ENCODE data around the gene PAK5. TPM values are rescaled to one million over a fixed set of nuclear protein-coding genes. Genes with fewer than 3 reads are reported as not detected.

The PAK5 gene
- polyA plus RNA-seq (ENCODE audit: insufficient read length) = 0.13 TPM

DNA sequence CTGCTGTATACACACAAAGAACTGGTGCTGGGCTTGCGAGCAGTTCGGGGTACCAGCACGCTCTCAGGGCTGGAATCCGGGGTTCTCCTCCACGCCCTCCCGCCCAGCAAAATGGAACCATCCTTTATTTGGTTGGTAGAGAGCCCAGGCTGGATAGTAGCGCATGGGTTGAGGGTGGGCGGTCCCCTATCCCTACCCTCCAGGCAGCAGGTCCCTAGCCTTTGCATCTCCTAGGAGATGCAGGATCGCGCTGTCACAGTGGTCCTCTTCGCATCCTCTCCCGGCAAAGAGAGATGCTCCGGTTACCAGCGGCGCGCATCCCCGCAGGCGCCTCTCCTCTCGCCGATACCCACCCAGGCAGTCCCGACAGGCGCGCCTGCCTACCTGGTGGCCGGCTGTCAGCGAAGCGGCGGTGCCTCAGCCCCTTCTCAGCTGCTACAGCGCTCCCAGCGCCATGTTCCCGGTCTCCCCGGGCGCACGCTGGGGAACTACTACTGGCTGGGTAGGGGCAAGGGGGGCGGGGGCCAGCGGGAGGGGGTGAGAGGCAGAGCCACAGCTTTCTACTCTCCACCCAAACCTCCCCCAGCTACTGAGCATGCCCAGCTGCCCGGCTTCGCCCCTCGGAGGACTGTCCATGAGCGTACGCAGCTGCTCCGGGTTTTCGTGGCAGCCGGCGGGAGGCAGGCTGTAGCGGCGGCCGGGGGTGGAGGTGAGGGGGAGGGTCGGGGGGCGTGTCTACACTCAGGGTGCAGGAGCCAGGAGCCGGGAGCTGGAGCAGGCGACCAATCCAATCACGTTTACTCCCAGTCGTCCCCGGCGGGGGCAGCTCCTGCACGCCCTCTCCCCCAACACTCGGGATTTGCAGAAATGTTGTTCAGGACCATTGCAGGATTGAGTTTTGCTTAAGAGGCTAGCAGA is at the start of gene PAK5:
TSS of gene PAK5 (minus strand) at position 699 of the 918 bp plus-strand sequence. CDS start 194,748 bp downstream, outside the sequence.
- peak; percentile 33 for DNase-seq

- DNase-seq = no peak
Observed at GRCh38 chr20:9887706-9888105, 48.8 kb upstream of the PAK5 start.

DNA sequence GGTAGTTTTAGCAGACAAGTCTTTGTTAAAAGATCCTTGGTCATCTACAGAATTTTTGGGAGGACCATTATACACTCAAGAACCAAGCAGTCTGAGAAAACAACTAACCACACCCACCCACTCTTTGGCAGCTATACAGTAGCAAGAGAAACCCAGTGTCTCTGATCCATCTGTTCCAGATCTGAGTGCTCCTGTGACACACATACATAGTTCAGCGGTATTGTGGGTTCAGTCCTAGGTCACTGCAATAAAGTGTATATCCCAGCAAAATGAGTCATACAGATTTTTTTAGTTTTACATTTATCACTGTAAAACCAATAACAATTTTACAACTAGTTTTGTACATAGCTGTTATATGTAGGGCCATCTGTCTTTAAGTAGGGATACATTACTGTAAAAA is 47.4 kb upstream of the PAK5 start:
- DNase-seq = no peak

DNA sequence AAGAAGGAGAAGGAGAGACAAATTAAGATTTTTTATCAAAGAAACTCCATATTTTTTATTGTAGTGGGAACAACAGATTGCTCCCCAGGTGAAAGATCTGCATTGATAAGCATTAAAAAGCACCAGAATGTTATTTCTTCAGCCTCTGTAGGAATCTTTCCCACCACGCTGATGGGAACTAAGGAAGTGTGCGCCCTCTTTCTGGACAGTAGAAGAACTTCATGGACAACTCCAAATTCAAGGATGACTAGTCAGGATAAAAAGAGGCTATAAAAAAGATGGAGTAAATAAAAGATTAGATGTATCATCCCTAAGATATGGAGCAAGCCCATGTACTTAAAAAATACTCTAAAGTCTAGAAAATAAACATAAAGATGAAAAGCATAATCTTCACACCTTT is 45.8 kb upstream of the PAK5 start:
- no peak for DNase-seq

DNA sequence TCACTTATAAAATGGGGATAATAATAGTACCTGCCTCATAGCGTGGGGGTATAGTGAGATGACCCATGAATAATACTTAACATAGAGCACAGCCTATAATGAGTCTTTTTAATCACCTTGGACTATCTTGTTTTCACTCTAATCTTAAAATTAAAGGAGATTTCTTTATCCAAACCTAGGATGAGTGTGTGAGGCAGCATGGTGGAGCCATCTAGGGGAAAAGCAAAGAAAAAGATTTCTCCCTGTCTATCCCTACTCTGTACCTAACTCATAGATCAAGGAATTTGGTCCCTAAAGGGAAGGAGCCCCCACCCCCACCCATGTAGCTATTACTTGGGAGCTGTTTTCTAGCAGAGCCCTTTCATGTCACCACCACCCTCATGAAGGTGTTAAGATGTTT is 45.2 kb upstream of the PAK5 start:
- DNase-seq = no peak

- DNase-seq = no peak
Observed at GRCh38 chr20:9877932-9878495, 39.1 kb upstream of the PAK5 start.

GRCh38 chr20:9867196-9867980 is 28.5 kb upstream of the PAK5 start:
- DNase-seq = no peak

DNA sequence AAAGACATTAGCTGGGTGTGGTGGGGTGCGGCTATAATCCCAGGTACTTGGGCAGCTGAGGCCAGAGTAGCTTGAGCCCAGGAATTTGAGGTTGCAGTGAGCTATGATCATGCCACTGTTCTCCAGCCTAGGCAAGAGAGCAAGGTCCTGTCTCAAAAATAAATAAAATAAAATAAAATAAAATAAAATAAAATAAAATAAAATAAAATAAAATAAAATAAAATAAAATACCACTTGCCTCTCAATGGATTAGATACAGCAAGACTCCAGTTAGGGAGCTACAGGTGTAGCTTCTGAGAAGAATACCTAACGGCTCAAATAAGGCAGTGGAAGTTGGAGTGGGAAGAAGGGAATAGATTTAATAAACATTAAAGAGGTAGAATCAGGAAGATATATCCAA is 13.7 kb upstream of the PAK5 start:
- no peak for DNase-seq

- DNase-seq = no peak
Observed at GRCh38 chr20:9839626-9840025, 750 bp upstream of the PAK5 start.

DNA sequence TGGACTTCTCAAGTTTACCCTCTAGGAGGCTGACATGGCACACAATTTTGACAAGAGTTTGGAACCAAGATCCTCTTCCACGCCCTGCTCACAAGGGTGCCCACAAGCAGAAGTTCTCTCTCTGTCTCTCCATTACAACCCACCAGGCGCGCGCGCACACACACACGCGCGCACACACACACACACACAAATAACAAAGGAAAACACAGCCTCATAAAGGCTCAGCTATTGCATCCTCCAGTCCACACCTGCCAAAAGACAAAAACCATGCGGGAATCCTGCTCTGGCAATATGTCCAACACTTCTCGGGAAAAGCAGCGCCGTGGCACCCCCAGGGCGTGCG is 870 bp downstream of the PAK5 start:
- DNase-seq = no peak

- DNase-seq = no peak
Observed at GRCh38 chr20:9837634-9838033, 1.2 kb downstream of the PAK5 start.

DNA sequence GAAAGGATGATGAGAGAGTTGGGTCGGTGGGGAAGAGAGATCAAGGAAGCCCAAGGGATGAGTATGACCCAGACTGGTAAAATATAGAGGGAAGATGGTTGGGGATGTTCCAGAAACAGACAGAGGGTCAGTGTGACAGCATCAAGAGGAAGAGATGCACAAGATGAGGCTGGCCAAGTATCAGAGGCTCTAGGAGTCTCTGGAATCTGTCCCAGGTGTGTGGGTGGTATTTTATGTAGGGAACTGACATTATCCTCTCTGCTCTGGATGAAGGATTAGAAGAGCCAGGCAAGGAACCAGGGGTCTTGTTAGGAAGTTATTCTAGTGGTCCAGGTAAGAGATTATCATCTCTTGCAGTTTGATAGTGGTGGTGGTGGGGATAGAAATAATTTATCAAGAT is 3.6 kb downstream of the PAK5 start:
- no peak for DNase-seq

DNA sequence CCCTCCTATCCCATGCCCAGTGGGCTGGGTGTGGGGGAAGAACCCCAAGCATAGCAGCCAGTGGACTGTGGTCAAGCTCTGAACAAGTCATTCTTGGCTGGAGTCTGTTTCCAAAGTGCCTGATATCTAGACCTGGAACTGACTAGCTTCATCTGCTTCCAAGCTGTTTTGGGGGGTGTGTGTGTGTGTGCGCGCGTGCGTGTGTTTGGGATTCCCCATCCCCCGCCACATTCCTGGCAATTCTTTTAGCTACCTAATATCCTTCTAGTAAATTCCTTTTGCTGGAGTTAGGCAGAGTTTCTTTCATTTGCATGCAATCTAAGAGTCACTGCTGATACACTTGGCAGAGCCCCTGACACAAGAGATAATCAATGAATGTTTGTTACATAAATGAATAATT is 7.8 kb downstream of the PAK5 start:
- no peak for DNase-seq

DNA sequence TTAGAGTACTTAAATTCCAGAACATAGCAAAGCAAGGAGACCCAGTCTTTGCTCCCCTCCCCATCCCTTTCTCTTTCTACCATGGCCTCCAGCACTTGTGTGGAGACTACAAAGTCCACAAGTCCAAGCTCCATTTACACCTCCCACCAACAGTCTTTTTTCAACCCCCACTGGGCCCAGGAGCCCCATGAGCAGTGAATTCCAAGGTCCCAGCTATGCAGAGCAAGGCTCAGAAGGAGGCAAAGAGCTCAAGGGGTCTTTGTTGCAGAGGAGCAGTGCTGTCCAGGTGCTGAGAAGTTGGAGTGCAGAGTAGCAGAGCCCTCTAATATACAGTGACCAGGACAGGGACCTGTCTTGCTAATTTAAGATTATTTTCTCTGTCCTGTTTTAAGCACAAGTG is 9.0 kb downstream of the PAK5 start:
- DNase-seq = no peak

DNA sequence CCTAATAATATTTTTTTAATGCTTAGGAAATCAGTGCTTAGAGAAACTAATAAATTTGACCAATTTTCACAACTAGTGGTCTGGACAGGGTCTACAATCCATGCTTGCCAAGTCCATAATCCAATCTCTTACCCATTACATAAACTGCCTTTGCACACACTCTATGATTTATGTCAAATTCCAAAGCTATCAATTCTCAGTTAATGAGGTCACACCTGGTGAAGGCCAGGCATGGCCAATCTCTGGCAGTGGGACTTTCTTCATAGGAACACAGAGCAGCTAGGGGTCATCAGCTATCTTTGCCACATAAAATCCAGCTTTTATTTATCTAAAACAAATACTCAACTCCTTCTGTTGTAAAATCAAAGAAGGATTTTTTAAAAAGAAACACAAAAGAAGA is 21.2 kb downstream of the PAK5 start:
- DNase-seq = no peak

DNA sequence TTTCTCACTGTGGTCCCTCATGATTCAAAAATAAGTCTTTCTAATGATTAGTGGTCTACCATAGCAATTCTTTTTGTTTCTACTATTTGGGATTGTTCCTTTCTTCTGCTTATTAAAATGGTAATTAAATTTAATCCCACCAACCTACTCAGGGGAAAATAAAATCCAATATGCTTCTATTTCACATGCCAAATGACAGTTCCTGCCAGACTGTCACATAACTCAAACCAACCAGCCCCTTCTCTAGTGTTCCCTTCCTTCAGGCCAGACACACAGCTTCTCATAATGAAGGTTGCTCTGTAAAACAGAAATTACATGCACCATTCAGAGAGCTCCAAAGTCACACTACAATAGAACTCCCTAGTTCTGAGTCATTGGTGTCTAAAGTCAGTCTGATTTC is 23.2 kb downstream of the PAK5 start:
- DNase-seq = no peak

- no peak for DNase-seq
Observed at GRCh38 chr20:9810738-9811137, 28.1 kb downstream of the PAK5 start.

GRCh38 chr20:9809271-9809670 is 29.6 kb downstream of the PAK5 start:
- no peak for DNase-seq

DNA sequence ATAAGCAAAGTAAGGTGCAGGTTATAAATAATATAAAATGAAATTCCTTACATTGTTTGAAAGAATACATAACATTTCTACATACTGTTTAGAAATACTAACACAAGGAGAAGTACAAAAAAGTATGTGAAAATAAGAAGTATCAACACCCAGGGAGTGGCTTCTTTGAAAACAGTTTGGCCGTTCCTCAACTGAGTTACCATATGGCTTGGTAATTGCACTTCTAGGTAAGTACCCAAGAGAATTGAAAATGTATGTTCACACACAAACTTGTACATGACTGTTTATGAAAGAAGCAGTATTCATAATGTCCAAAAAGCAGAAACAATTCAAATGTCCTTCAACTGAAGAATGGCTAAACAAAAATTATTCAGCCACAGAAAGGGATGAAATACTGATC is 30.7 kb downstream of the PAK5 start:
- no peak for DNase-seq

GRCh38 chr20:9807136-9807535 is 31.7 kb downstream of the PAK5 start:
- no peak for DNase-seq

DNA sequence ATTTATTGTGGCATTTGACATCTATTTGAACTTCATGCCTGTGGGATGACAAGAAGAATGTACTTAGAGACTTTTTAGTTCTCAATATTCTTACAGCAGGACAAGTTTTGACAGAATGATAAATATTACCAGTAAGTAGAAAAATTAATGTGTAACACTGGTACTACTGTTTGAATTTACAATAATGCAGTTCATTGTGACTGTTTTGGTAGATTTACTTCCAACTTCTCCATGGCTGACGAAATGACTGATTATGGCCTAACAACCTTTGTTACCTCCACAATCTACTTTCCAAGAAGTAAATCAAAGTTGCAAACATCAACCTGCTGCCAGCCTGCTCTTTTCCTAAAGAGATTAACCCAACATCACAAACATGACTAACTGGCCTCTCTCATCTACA is 38.5 kb downstream of the PAK5 start:
- DNase-seq = no peak

DNA sequence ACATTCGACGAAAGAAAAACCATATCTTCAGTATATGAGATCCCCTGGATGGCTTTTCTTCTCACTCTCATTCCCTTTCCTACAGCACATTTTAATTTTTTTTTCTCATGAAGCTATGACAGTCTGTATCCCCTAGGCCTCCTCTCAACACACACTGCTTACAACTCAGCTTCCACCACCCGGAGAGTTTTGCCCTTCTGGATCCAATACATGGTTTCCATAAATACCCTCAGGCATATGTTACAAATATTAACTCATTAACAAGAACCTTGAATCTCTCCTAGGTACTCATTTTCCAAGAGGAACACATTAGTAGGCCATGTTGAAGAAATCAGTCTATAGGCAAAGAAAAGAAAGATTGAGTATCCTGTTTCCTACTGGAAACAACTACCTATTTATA is 44.0 kb downstream of the PAK5 start:
- DNase-seq = no peak

DNA sequence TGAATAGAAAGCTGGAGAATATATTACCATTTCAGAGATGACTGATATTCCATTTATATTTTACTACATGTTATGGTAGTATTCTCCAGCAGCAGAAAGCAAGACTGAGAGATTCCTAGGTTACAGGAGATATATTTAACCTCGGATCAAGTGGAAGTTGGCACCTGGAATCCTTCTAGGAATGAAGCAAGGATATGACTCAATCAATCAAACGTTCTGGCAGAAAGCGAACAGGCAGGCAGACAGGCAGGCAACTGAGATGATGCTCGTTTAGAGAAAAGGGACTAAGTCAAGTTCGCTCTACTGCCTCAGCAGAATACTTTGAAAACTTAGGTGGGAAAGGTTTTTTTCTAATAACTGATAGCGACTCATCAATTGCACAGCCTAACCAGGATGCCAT is 46.2 kb downstream of the PAK5 start:
- DNase-seq = no peak

- DNase-seq = no peak
Observed at GRCh38 chr20:9789131-9789530, 49.7 kb downstream of the PAK5 start.

All from hindlimb muscle (tissue), 1 donor.